Hepatocyte (in vitro differentiated cells): ENCODE measurements around the gene VAPB.

Experiments
- CTCF ChIP-seq: fragments of 200-600 bp; sonication (generic); IDR thresholded peaks from 2 replicates; pipeline ENCODE4 v1.5.1; 2016; ENCODE audit warnings: antibody characterized with exemption, mild to moderate bottlenecking; ENCODE audit not compliant: poor library complexity
- EZH2phosphoT487 ChIP-seq: fragments of 200-600 bp; sonication (generic); IDR thresholded peaks from one replicate; pipeline ENCODE4 v1.6.1; 2018; ENCODE audit warnings: antibody characterized with exemption, mild to moderate bottlenecking, low read depth, moderate library complexity; ENCODE audit not compliant: unreplicated experiment, severe bottlenecking

- TF ChIP-seq CTCF (no peak), EZH2phosphoT487 (no peak)
Observed at GRCh38 chr20:58428364-58428763, 39.3 kb downstream of the VAPB start.
